ENCODE results near the gene TCL1A. TPM values are rescaled to one million over a fixed set of nuclear protein-coding genes. Genes with fewer than 3 reads are reported as not detected.

TCL1A gene
- total and polyA plus RNA-seq, 10 of the 15 experiments (the other 5 are each of a cell fraction or from before 2014, with no cell fraction given), result 5.9 to 283 (median 113) TPM

DNA sequence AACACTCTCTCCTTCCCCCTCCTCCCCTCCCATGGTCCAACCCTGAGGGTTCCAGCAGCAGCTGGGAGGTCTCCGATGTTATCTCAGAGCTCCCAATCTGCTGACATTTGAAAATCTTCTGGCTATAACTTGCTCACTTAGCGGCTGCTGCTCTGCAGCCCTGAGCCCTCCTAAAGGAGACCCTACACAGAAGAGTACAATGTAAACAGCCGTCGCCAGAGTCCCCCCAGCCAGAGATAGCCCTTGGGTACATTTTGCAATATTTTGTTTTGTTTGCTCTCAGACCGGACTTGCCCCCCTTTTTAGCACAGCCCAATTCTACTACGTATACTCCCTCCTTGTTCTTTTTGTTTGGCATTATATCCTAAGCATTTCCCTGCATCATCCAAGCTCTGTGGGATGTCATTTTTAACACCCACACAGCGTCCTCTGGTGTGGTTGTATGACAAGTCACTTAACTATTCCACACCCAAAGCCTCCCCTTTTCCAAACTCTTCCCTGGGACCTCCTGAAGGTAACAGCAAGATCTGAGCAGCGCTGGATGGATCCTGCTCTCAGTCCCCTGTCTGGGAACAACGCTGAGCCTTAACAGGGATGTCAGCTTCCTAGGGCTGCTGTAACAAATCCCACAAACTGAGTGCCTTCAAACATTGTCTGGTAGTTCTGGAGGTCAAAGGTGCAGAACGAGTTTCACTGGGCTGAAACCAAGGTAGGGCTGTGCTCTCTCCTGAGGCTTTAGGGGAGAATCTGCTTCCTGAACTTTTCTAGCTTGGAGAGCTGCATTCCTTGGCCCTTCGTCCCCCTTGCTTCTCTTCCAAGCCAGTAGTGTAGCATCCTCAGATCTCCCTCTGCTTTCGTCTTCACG, 53.0 kb downstream of the TCL1A start (continued):
- TF ChIP-seq, protein P1, sequence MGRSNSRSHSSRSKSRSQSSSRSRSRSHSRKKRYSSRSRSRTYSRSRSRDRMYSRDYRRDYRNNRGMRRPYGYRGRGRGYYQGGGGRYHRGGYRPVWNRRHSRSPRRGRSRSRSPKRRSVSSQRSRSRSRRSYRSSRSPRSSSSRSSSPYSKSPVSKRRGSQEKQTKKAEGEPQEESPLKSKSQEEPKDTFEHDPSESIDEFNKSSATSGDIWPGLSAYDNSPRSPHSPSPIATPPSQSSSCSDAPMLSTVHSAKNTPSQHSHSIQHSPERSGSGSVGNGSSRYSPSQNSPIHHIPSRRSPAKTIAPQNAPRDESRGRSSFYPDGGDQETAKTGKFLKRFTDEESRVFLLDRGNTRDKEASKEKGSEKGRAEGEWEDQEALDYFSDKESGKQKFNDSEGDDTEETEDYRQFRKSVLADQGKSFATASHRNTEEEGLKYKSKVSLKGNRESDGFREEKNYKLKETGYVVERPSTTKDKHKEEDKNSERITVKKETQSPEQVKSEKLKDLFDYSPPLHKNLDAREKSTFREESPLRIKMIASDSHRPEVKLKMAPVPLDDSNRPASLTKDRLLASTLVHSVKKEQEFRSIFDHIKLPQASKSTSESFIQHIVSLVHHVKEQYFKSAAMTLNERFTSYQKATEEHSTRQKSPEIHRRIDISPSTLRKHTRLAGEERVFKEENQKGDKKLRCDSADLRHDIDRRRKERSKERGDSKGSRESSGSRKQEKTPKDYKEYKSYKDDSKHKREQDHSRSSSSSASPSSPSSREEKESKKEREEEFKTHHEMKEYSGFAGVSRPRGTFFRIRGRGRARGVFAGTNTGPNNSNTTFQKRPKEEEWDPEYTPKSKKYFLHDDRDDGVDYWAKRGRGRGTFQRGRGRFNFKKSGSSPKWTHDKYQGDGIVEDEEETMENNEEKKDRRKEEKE (IDR thresholded peaks at IDR 0.05), result no peak
- TF ChIP-seq MYC (IDR thresholded peaks at IDR 0.05; ENCODE audit: insufficient read depth, insufficient read length, insufficient replicate concordance, low read length, severe bottlenecking), result no peak
- TF ChIP-seq DPF2 (IDR thresholded peaks at IDR 0.05), result no peak
- no peak for TF ChIP-seq KLF5 (IDR thresholded peaks at IDR 0.05; ENCODE audit: partially characterized antibody)
- TF ChIP-seq, protein P2, sequence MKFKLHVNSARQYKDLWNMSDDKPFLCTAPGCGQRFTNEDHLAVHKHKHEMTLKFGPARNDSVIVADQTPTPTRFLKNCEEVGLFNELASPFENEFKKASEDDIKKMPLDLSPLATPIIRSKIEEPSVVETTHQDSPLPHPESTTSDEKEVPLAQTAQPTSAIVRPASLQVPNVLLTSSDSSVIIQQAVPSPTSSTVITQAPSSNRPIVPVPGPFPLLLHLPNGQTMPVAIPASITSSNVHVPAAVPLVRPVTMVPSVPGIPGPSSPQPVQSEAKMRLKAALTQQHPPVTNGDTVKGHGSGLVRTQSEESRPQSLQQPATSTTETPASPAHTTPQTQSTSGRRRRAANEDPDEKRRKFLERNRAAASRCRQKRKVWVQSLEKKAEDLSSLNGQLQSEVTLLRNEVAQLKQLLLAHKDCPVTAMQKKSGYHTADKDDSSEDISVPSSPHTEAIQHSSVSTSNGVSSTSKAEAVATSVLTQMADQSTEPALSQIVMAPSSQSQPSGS (IDR thresholded peaks at IDR 0.05; ENCODE audit: low read length), result no peak
- TF ChIP-seq MYB (IDR thresholded peaks at IDR 0.05; ENCODE audit: borderline replicate concordance, low read depth, low read length), result no peak
- no peak for TF ChIP-seq TCF3 (IDR thresholded peaks at IDR 0.05; ENCODE audit: borderline replicate concordance, insufficient read depth, low read depth, low read length)
- TF ChIP-seq SMARCA5 (IDR thresholded peaks at IDR 0.05), result no peak
- no peak for TF ChIP-seq POLR2AphosphoS5 (IDR thresholded peaks at IDR 0.05; ENCODE audit: low read length)
- TF ChIP-seq, protein P3, sequence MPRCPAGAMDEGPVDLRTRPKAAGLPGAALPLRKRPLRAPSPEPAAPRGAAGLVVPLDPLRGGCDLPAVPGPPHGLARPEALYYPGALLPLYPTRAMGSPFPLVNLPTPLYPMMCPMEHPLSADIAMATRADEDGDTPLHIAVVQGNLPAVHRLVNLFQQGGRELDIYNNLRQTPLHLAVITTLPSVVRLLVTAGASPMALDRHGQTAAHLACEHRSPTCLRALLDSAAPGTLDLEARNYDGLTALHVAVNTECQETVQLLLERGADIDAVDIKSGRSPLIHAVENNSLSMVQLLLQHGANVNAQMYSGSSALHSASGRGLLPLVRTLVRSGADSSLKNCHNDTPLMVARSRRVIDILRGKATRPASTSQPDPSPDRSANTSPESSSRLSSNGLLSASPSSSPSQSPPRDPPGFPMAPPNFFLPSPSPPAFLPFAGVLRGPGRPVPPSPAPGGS (IDR thresholded peaks at IDR 0.05; ENCODE audit: borderline replicate concordance, insufficient read depth, low read depth, low read length, poor library complexity, severe bottlenecking), result no peak

Data from GM12878 (cell line).